Urinary bladder (tissue), 4 donors: ENCODE measurements around the gene TMEM86A. TPM values are rescaled to one million over a fixed set of nuclear protein-coding genes. Genes with fewer than 3 reads are reported as not detected.

Experiments
- DNase-seq: peaks from one replicate; pipeline ENCODE4 v3.0.0-alpha.2; 2015; ENCODE audit errors: extremely low spot score
- H3K27ac ChIP-seq: one replicate; pipeline ENCODE4 v1.5.1; 2013; ENCODE audit warnings: low read depth, mild to moderate bottlenecking, moderate library complexity
- H3K36me3 ChIP-seq: one replicate; pipeline ENCODE4 v1.6.1; 2013; ENCODE audit warnings: mild to moderate bottlenecking, moderate library complexity; ENCODE audit not compliant: insufficient read depth
- H3K4me1 ChIP-seq: one replicate; pipeline ENCODE4 v1.6.1; 2013; ENCODE audit warnings: mild to moderate bottlenecking, moderate library complexity; ENCODE audit not compliant: insufficient read depth
- H3K4me3 ChIP-seq: one replicate; pipeline ENCODE4 v1.5.1; 2013; ENCODE audit warnings: low read depth, low read length
- WGBS: extraction: QIAGEN DNeasy Blood & Tissue Kit; methylation state at CpG from one replicate; pipeline ENCODE4 v1.1.7; 2013; 5-methylcytosine and 5-hydroxymethylcytosine counted together
- polyA plus RNA-seq: library from polyadenylated mRNA; stranded (reverse); fragments of 200-250 nt; gene quantifications from one replicate; pipeline ENCODE4 v1.2.3, GENCODE V29; 2013
- total RNA-seq: library from RNA; depleted of rRNA; stranded (reverse); fragments of >200 nt; gene quantifications from one replicate; pipeline ENCODE4 v1.2.3, GENCODE V29; 2014
- donor health status: healthy with polysubstance abuse.
- donor health status: healthy.

The TMEM86A gene
- total and polyA plus RNA-seq, 2 donors: 2.7 to 4.5 TPM

DNA sequence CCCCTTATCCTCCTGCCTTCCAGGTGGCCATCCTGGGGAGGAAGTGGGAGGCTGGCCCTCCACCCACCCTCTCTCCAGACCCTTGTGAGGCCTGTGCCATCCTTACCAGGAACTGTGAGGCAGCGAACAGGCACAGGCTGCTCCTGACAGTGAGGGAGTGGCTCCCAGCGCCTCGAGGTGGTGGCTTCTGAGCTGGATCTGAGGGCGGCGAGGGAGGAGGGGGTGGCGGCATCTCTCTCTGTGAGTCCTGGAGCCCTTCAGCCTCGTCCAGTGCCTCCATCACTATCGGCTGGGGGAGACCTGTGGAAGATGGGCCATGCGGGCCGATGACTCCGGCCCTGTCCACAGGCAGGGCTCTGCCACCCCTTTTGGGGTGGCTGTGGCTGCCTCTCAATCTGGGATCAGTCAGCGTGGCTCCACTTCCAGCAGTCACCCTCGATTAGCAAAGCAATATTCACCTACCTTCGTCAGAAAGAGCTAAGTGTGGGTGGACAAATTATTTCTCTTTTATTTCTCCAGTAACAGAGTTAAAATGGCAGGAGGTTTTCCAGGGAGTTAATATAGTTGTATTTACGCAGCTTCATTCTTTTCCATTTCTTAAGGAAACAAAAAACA is 45.4 kb downstream of the TMEM86A start:
- Histone ChIP-seq H3K27ac (no peak overlapping the region), H3K4me1 (no peaks in the 10 kb centered on the region), H3K36me3 (no peaks in the 10 kb centered on the region), H3K4me3 (no peak overlapping the region)
- WGBS: 79% methylated on average over 15 of the region's 15 CpGs
- DNase-seq: no peak

DNA sequence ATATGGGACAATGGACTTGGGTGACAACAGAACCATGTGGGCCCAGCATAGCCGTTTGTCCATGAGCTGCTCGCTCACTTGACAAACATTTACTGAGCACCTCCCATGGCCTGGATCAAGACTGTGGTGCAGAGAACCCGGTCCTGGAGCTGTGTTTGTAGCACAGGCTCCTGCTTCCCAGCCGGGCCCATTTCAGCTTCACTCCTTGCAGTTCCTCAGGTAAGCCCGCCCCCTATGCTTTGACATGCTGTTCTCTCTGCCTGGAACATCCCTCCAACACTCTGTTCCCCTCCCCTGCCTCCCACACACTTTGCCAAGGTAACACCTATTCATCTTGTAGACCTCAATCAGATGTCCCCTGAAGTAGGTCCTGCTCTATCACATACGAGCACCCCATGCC is 46.7 kb downstream of the TMEM86A start:
- H3K4me1 ChIP-seq: no peaks in the 10 kb centered on the region
- no peak overlapping the region for H3K27ac ChIP-seq
- H3K4me3 ChIP-seq: no peak overlapping the region
- no peaks in the 10 kb centered on the region for H3K36me3 ChIP-seq
- WGBS: 70% methylated on average over 6 of the region's 6 CpGs
- no peak for DNase-seq

DNA sequence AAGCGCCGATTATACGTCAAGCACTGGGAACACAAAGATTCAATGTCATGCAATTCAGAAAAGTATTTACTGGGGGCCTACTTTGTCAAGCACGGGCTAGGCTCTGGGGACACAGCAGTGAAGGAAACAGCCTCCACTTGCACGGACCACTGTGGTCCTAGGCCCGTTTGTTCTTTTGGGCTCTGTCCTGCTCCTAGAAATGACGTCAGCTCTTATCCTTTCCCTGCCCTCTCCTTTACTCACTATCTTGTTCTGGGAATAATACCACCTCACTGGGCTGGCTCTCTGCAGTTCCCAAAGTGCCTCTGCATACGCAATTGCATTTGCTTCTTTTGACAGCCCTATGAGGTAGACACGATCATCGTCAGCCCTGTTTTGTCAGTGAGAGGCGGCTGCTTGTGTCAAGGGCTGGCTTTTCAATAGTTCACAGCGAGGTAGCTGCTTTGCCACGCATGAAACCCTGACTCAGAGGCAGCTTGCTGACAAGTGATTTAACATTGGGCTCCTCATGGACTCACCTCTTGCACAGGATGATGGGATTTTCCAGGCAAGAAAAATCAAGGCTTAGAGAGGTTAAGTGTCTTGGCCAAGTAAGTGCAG is 50.3 kb downstream of the TMEM86A start:
- no peak for DNase-seq
- WGBS: 78% methylated on average over 13 of the region's 13 CpGs
- Histone ChIP-seq H3K27ac (no peak overlapping the region), H3K4me3 (no peak overlapping the region), H3K36me3 (no peaks in the 10 kb centered on the region), H3K4me1 (no peaks in the 10 kb centered on the region)

DNA sequence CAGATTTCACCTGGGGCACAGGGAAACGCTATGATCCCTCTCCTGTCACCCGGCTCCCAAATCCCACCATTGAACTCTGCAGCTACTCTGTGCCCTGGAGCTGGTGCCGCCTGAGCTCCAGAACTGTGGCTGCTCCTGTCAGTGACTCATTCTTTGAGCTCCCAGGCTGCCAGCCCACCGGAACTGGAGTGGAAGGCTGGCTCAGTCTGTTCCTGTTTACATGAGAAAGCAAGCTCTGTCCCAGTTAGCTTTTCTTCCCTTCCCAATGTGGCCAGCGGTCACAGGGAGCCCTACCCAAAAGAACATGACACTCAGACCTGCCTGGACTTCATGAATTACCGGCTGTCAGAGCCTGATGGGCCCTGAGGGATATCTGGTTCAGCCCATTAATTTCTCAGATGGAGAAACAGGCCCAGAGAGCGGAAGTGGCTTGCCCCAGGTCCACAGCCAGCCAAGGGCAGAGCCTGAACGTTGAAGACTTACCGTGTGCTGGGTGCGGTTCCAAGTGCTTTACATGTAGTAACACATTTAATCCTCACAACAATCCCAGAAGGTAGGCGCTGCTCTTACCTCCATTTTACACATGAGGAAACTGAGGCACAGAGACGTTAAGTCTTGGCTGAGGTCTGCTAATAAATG is 51.2 kb downstream of the TMEM86A start:
- Histone ChIP-seq H3K36me3 (no peaks in the 10 kb centered on the region), H3K27ac (no peak overlapping the region), H3K4me3 (no peak overlapping the region), H3K4me1 (no peaks in the 10 kb centered on the region)
- no peak for DNase-seq
- 59% methylated on average over 12 of the region's 12 CpGs for WGBS

DNA sequence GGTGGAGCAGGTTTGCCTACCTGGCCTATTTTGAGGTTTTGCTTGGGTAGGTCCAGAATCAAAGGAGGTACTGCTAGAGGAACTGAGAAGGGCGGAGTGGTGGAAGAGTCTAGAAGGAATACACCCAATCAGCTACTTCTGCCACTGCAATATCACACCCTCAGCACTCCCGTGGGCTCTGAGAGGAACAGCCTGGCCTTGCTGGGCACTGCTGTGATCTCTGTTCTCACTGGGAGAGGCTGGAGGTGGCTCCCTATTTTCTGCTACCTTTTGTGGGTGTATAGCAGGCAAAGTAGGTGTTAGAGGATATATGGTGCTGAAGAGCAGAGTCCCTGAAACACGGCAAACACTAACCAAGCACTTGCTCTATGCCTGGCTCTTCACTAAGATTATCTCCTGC is 52.4 kb downstream of the TMEM86A start:
- WGBS: 81% methylated on average over 3 of the region's 3 CpGs
- no peak for DNase-seq
- no peaks in the 10 kb centered on the region for H3K4me1 ChIP-seq
- no peak overlapping the region for H3K4me3 ChIP-seq
- H3K36me3 ChIP-seq: no peaks in the 10 kb centered on the region
- no peak overlapping the region for H3K27ac ChIP-seq

DNA sequence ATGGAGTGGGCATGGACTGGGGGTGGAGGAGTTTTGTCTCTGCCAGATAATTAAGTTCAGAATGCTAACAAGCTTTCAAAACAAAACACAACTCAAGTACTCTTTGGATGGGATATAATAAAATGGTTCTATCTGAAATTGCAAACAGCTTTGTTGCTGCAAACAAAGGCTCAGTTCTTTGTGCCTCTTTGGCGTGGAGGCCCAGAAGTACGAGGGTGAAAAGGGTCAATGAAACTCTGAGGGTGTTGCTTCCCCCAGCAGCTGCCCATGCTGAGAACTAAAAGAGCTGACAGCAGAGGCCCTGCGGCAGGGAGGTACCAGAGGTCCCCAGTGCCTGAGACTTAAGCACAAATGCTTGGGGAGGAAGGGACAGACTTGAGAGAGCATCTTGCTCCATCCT is 53.9 kb downstream of the TMEM86A start:
- no peaks in the 10 kb centered on the region for H3K4me1 ChIP-seq
- H3K36me3 ChIP-seq: no peaks in the 10 kb centered on the region
- WGBS: 51% methylated on average over 3 of the region's 3 CpGs
- H3K27ac ChIP-seq: no peak overlapping the region
- no peak for DNase-seq
- H3K4me3 ChIP-seq: no peak overlapping the region

DNA sequence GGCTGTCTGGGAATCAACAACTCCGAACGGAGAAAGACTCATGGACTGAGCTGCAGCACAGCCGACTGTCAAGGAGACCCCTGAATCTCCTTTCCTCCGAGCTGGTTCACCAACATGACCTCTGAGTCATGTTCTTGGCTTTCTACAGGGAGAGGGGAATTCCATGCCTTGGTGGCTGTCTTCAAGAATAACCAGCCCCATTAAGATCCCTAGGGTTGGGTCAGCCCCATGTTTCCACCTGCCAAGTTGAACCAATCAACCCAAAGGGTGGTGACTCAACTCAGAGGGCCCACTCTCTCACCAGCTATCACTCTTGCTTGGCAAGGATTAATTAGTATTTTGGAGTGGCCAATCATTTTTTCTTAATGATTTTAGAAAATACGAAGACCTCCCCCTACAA is 55.7 kb downstream of the TMEM86A start:
- Histone ChIP-seq H3K36me3 (no peaks in the 10 kb centered on the region), H3K27ac (no peak overlapping the region), H3K4me1 (no peaks in the 10 kb centered on the region), H3K4me3 (no peak overlapping the region)
- no peak for DNase-seq
- WGBS: 87% methylated on average over 5 of the region's 5 CpGs

Other genes starting within 250 kb of the TMEM86A start
- not detected for gene LDHAL6A, start 242.9 kb upstream of the TMEM86A start, total RNA-seq
- not detected for gene LDHAL6A, start 242.9 kb upstream of the TMEM86A start, polyA plus RNA-seq
- gene TSG101, start 171.8 kb upstream of the TMEM86A start, total RNA-seq: 46.2 TPM
- 58.6 TPM for gene TSG101, start 171.8 kb upstream of the TMEM86A start, polyA plus RNA-seq
- 37.6 TPM for gene UEVLD, start 110.0 kb upstream of the TMEM86A start, total RNA-seq
- 15.2 TPM for gene UEVLD, start 110.0 kb upstream of the TMEM86A start, polyA plus RNA-seq
- gene MISFA, start 99.0 kb upstream of the TMEM86A start, total RNA-seq: 2.6 TPM
- gene MISFA, start 99.0 kb upstream of the TMEM86A start, polyA plus RNA-seq: 1.0 TPM
- 27.1 TPM for gene SPTY2D1, start 64.4 kb upstream of the TMEM86A start, total RNA-seq
- 8.9 TPM for gene SPTY2D1, start 64.4 kb upstream of the TMEM86A start, polyA plus RNA-seq
- gene IGSF22, start 27.4 kb downstream of the TMEM86A start, total RNA-seq: 0.21 TPM
- gene IGSF22, start 27.4 kb downstream of the TMEM86A start, polyA plus RNA-seq: 0.32 TPM
- 0.21 TPM for gene PTPN5, start 93.0 kb downstream of the TMEM86A start, total RNA-seq
- 1.3 TPM for gene PTPN5, start 93.0 kb downstream of the TMEM86A start, polyA plus RNA-seq
- not detected for gene MRGPRX1, start 240.6 kb downstream of the TMEM86A start, total RNA-seq
- gene MRGPRX1, start 240.6 kb downstream of the TMEM86A start, polyA plus RNA-seq: not detected